Stomach (tissue), 9 donors: ENCODE measurements around the gene TNPO3. TPM values are rescaled to one million over a fixed set of nuclear protein-coding genes. Genes with fewer than 3 reads are reported as not detected.

Source experiments
- DNase-seq, 2 donors: peaks; one replicate each; pipeline versions ENCODE4 v3.0.0 to v3.0.0-alpha.2; 2013 to 2019
- H3K27ac ChIP-seq, 5 donors: fragments of 200-600 bp in 4 of 5; sonication (generic) in 4 of 5; one replicate each; pipeline ENCODE4 v1.5.1; 2013 to 2019; ENCODE audit warnings: mild to moderate bottlenecking in 1 of 5, moderate library complexity in 1 of 5
- H3K27me3 ChIP-seq, 3 donors: fragments of 200-600 bp; sonication (generic); one replicate each; pipeline ENCODE4 v1.5.1; 2017 to 2019; ENCODE audit warnings: mixed run types in 1 of 3
- H3K36me3 ChIP-seq, 4 donors: fragments of 200-600 bp; sonication (generic); 1 replicate in 3 of 4; 2 replicates in 1 of 4; pipeline ENCODE4 v1.5.1; 2016 to 2019
- H3K4me1 ChIP-seq, 4 donors: fragments of 200-600 bp; sonication (generic); one replicate each; pipeline ENCODE4 v1.5.1; 2016 to 2019
- H3K4me3 ChIP-seq, 4 donors: fragments of 200-600 bp; sonication (generic) in 3 of 4; one replicate each; pipeline ENCODE4 v1.5.1; 2016 to 2019; ENCODE audit warnings: mild to moderate bottlenecking in 1 of 4
- H3K9me3 ChIP-seq, 4 donors: fragments of 200-600 bp; sonication (generic); one replicate each; pipeline ENCODE4 v1.5.1; 2016 to 2019
- CTCF ChIP-seq, 7 experiments: fragments of 450-650 bp in 4 of 7; fragments of 200-600 bp in 3 of 7; sonication (generic) in 3 of 7; IDR thresholded peaks; one replicate each; pipeline ENCODE4 v1.5.1; 2016 to 2019; ENCODE audit warnings: antibody characterized with exemption in 7 of 7, control low read depth in 2 of 7, mild to moderate bottlenecking in 1 of 7
- EP300 ChIP-seq: sonication (generic); formaldehyde crosslinking; IDR thresholded peaks from one replicate; pipeline ENCODE4 v1.6.1; 2017; ENCODE audit warnings: antibody characterized with exemption
- POLR2A ChIP-seq, 4 donors: fragments of 450-650 bp; IDR thresholded peaks; one replicate each; pipeline ENCODE4 v1.6.1; 2016; ENCODE audit warnings: antibody characterized with exemption in 4 of 4, control low read depth in 2 of 4, mild to moderate bottlenecking in 1 of 4, moderate library complexity in 1 of 4
- POLR2AphosphoS5 ChIP-seq, 3 donors: sonication (generic); formaldehyde crosslinking; IDR thresholded peaks; one replicate each; pipeline ENCODE4 v1.6.1; 2016; ENCODE audit warnings: antibody characterized with exemption in 3 of 3
- WGBS, 5 donors: extraction: QIAGEN DNeasy Blood & Tissue Kit in 3 of 5; methylation state at CpG; one replicate each; pipeline versions ENCODE4 v1.1.5 to v1.1.7; 2013 to 2018; 5-methylcytosine and 5-hydroxymethylcytosine counted together
- intact Hi-C: fragments of 100-400 bp; cut with DNase I; formaldehyde crosslinking; loops from one replicate; pipeline ENCODE4 v1.15.1; 2023; ENCODE audit warnings: low total_unique reads
- polyA plus RNA-seq, 3 donors: library from polyadenylated mRNA; stranded (reverse); fragments of 200-250 nt; gene quantifications; one replicate each; pipeline ENCODE4 v1.2.3, GENCODE V29; 2013
- total RNA-seq, 5 donors: library from RNA; depleted of rRNA; stranded (reverse); fragments of >200 nt; gene quantifications; one replicate each; pipeline versions ENCODE4 v1.1.0 to v1.2.3, GENCODE V29; 2014 to 2016
- donor health status: healthy with polysubstance abuse.
- donor health status: Bipolar disorder and iron deficiency.
- donor health status: healthy.

TNPO3 gene
- total and polyA plus RNA-seq, 8 donors: 10.7 to 63.8 (median 19.6) TPM

- TF ChIP-seq POLR2AphosphoS5 (IDR thresholded peaks at IDR 0.05) (no peak), EP300 (no peak), POLR2A (IDR thresholded peaks at IDR 0.05) (no peak), CTCF (IDR thresholded peaks at IDR 0.05) (no peak)
- Histone ChIP-seq H3K27ac (no peak overlapping the region), H3K36me3 (no peaks in the 10 kb centered on the region), H3K27me3 (peaks cover 0 to 69% (median 3%) of the 10 kb centered on the region in 3 donors), H3K4me1 (no peaks in the 10 kb centered on the region), H3K4me3 (no peak overlapping the region), H3K9me3 (no peaks in the 10 kb centered on the region)
- peak in 1 of 2 donors; percentile 0 for DNase-seq
- intact Hi-C loops: no loop called here
- WGBS, 5 donors: 76 to 85% (median 79%) methylated on average over 9 of the region's 9 CpGs
Observed at GRCh38 chr7:128921866-128922440, 133.0 kb downstream of the TNPO3 start.

GRCh38 chr7:128920913-128921582 is 133.9 kb downstream of the TNPO3 start:
- Histone ChIP-seq H3K36me3 (no peaks in the 10 kb centered on the region), H3K4me1 (peaks cover under 1 to 2% (median 1%) of the 10 kb centered on the region in 4 donors), H3K9me3 (no peaks in the 10 kb centered on the region), H3K4me3 (no peak overlapping the region), H3K27me3 (peaks cover 5 to 78% (median 12%) of the 10 kb centered on the region in 3 donors), H3K27ac (no peak overlapping the region)
- intact Hi-C loops: no loop called here
- no peak for TF ChIP-seq POLR2AphosphoS5 (IDR thresholded peaks at IDR 0.05)
- TF ChIP-seq CTCF (IDR thresholded peaks at IDR 0.05): no peak
- no peak for TF ChIP-seq EP300
- no peak for TF ChIP-seq POLR2A (IDR thresholded peaks at IDR 0.05)
- 30 to 54% (median 45%) methylated on average over 13 of the region's 13 CpGs for WGBS, 5 donors
- DNase-seq: peak; percentile 24 to 45

- Histone ChIP-seq H3K9me3 (no peaks in the 10 kb centered on the region), H3K4me3 (no peak overlapping the region), H3K27ac (no peak overlapping the region), H3K27me3 (peaks cover 10 to 87% (median 21%) of the 10 kb centered on the region in 3 donors), H3K4me1 (peaks cover 10 to 11% (median 11%) of the 10 kb centered on the region in 4 donors), H3K36me3 (no peaks in the 10 kb centered on the region)
- intact Hi-C loops: no loop called here
- WGBS, 5 donors: 37 to 66% (median 63%) methylated on average over 10 to 14 of the region's 14 CpGs
- TF ChIP-seq CTCF (IDR thresholded peaks at IDR 0.05): no peak
- TF ChIP-seq POLR2A (IDR thresholded peaks at IDR 0.05): no peak
- TF ChIP-seq EP300: no peak
- TF ChIP-seq POLR2AphosphoS5 (IDR thresholded peaks at IDR 0.05): no peak
- peak in 1 of 2 donors; percentile 47 for DNase-seq
Observed at GRCh38 chr7:128919881-128920799, 134.8 kb downstream of the TNPO3 start.

- H3K36me3 ChIP-seq: no peaks in the 10 kb centered on the region
- peaks cover 10 to 91% (median 30%) of the 10 kb centered on the region in 3 donors for H3K27me3 ChIP-seq
- H3K4me1 ChIP-seq: peaks cover 13 to 18% (median 15%) of the 10 kb centered on the region in 4 donors
- intact Hi-C loops: no loop called here
- no peaks in the 10 kb centered on the region for H3K9me3 ChIP-seq
- no peak overlapping the region for H3K27ac ChIP-seq
- H3K4me3 ChIP-seq: no peak overlapping the region
- DNase-seq: no peak
- 75 to 88% (median 81%) methylated on average over 6 of the region's 6 CpGs for WGBS, 5 donors
- TF ChIP-seq CTCF (IDR thresholded peaks at IDR 0.05) (no peak), POLR2AphosphoS5 (IDR thresholded peaks at IDR 0.05) (no peak), EP300 (no peak), POLR2A (IDR thresholded peaks at IDR 0.05) (no peak)
Observed at GRCh38 chr7:128919241-128919640, 135.7 kb downstream of the TNPO3 start.
